ENCODE data around the gene PACRG. TPM values are rescaled to one million over a fixed set of nuclear protein-coding genes. Genes with fewer than 3 reads are reported as not detected.

PACRG gene
- total and polyA plus RNA-seq, 2 of the 13 experiments (the other 11 are each of a cell fraction or from before 2014, with no cell fraction given), result 0.13 TPM; not detected in 1

DNA sequence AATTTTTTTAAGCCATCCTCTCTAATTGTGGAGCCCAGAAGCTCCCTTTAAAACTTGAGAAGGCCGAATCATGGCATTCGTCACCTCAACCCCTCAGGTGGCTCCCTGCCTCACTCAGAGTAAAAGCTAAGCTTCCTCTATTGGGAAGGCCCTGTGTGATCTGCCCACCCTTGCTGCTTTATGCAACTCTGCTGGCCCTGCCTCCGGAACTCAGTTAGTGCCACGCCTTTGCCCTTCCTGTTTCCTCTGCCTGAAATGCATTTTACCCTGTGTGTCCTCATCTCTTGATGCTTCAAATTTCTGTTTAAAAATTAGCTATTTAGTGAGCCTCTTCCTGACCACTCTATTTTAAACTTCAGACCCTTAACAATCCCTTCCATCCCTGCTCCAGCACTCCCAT is 5.7 kb downstream of the PACRG start:
- POLR2A ChIA-PET, result no interaction called here
- CTCF ChIA-PET (ENCODE audit: low intra/inter-chr PET ratio, low total read pairs), result no interaction called here
- FAIRE-seq, result no peak
- Histone ChIP-seq H3K9me3 (ENCODE audit: low read length) (no peaks in the 10 kb centered on the region), H3K27ac (ENCODE audit: extremely low read length, insufficient read depth, low read length) (no peak overlapping the region), H2AFZ (ENCODE audit: low read length) (no peak overlapping the region), H3K36me3 (replicated peaks in 1 of 2; ENCODE audit: control insufficient read depth in 1 of 2, insufficient read depth in 2 of 2, low read length in 2 of 2) (no peaks in the 10 kb centered on the region), H3K27me3 (ENCODE audit: control insufficient read depth in 1 of 2, insufficient read depth in 2 of 2, low read length in 2 of 2) (no peaks in the 10 kb centered on the region), H4K20me1 (ENCODE audit: insufficient read depth, low read length) (no peaks in the 10 kb centered on the region; the same call in 1 of the 2 replicates), H3K4me1 (ENCODE audit: insufficient read depth, low read length) (no peaks in the 10 kb centered on the region), H3K4me3 (replicated peaks in 1 of 3; ENCODE audit: insufficient read depth in 1 of 3, low read depth in 2 of 3, low read length in 3 of 3) (no peak overlapping the region), H3K4me2 (ENCODE audit: low read depth, low read length) (no peak overlapping the region), H3K9ac (ENCODE audit: insufficient read depth, low read depth, low read length) (no peak overlapping the region), H3K79me2 (ENCODE audit: insufficient read depth, low read length) (no peaks in the 10 kb centered on the region)
- BruUV-seq (replicated peaks), result no TSS peak
- WGBS (ENCODE audit: low lambda C conversion rate), result 29% methylated on average over 4 of the region's 4 CpGs
- intact Hi-C loops (cut with micrococcal nuclease; ENCODE audit: unreplicated experiment) (no loop called here), in situ Hi-C loops (cut with HindIII; ENCODE audit: extremely low pct_ligation_motif_present, low pct_unique_long_range_greater_than_20kb) (loop anchor here (25.0 kb wide), 1 partner anchor 896 kb away; no protein-coding TSS in a partner anchor)
- no peak for ATAC-seq
- DNase-seq (ENCODE audit: low spot score), result no peak
- TF ChIP-seq BCL3 (CRISPR knock-in tag; IDR thresholded peaks at IDR 0.05) (no peak), ZIK1 (CRISPR knock-in tag; IDR thresholded peaks at IDR 0.05; ENCODE audit: borderline replicate concordance, low read depth) (no peak), LRRFIP1 (CRISPR knock-in tag; conservative IDR thresholded peaks at IDR 0.05) (no peak), RERE (CRISPR knock-in tag; IDR thresholded peaks at IDR 0.05; ENCODE audit: low read depth) (no peak), ZNF569 (CRISPR knock-in tag; IDR thresholded peaks at IDR 0.05; ENCODE audit: borderline replicate concordance) (no peak), ZNF280B (CRISPR knock-in tag; IDR thresholded peaks at IDR 0.05; ENCODE audit: borderline replicate concordance) (no peak), CBX1 (IDR thresholded peaks at IDR 0.05; ENCODE audit: low read depth) (no peak), GABPA (IDR thresholded peaks at IDR 0.05; ENCODE audit: low read depth, low read length) (peak; percentile 32; the same call in 1 of the 2 replicates), GABPA (CRISPR knock-in tag; IDR thresholded peaks at IDR 0.05; ENCODE audit: low read depth) (peak; percentile 74), ZNF205 (CRISPR knock-in tag; IDR thresholded peaks at IDR 0.05) (no peak), GABPB1 (CRISPR knock-in tag; IDR thresholded peaks at IDR 0.05) (peak; percentile 23; the same call in 1 of the 2 replicates)
